ENCODE data around the gene METTL21C. TPM values are rescaled to one million over a fixed set of nuclear protein-coding genes. Genes with fewer than 3 reads are reported as not detected.
A peak's percentile ranks its signal among the peaks of the same experiment; 100 is the strongest.

METTL21C gene
- polyA plus RNA-seq, 6 donors from 2014 or later, result not detected

GRCh38 chr13:102677122-102677521 lies 17.7 kb downstream of the METTL21C start:
- Mint-ChIP-seq H3K4me1 (peaks cover 5 to 24% (median 19%) of the 10 kb centered on the region in 3 donors), H3K27ac (no peak overlapping the region), H3K4me3 (no peak overlapping the region), H3K9me3 (peaks cover 0 to 7% (median 0%) of the 10 kb centered on the region in 7 donors), H3K27me3 (no peaks in the 10 kb centered on the region), H3K36me3 (peaks cover 12 to 21% of the 10 kb centered on the region in 2 donors)
- DNase-seq (no peak), ATAC-seq (ENCODE audit: low read depth in 2 of 2) (no peak)

DNA sequence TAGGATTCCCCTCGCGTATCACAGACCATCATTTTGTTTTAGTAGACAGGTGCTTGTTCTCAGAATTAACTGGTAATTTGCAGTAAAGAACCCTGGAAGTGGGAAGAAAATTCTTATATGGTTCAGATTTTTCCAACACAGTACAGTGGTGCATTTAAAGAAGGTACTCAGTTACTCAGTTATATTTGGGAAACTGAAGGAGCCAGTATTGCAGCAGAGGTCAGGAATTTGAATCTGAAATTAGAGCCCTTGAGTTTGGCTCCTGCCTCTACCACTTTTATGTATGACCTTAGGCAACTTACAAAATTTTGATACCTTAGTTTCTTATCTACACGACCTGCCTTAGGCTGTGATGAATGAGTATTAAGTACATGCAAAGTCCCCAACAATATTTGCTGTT lies 19.7 kb downstream of the METTL21C start:
- DNase-seq (no peak), ATAC-seq (ENCODE audit: low read depth in 2 of 2) (no peak)
- H3K27me3 Mint-ChIP-seq, result no peaks in the 10 kb centered on the region
- no peak overlapping the region for H3K27ac Mint-ChIP-seq
- no peak overlapping the region for H3K4me3 Mint-ChIP-seq
- H3K36me3 Mint-ChIP-seq, result peaks cover 21 to 32% of the 10 kb centered on the region in 2 donors
- H3K4me1 Mint-ChIP-seq, result peaks cover 0 to 9% (median 4%) of the 10 kb centered on the region in 3 donors
- H3K9me3 Mint-ChIP-seq, result peaks cover 0 to 12% (median 9%) of the 10 kb centered on the region in 7 donors

GRCh38 chr13:102670130-102670529 lies 24.7 kb downstream of the METTL21C start:
- no peak overlapping the region for H3K27ac Mint-ChIP-seq
- no peak for ATAC-seq (ENCODE audit: low read depth in 2 of 2)
- H3K36me3 Mint-ChIP-seq, result peaks cover 47 to 60% of the 10 kb centered on the region in 2 donors

GRCh38 chr13:102667911-102668310 lies 26.9 kb downstream of the METTL21C start:
- H3K27ac Mint-ChIP-seq, result peak overlapping the region in 1 of 6 donors; percentile 71

More at GRCh38 chr13:102670130-102670529, 24.7 kb downstream of the METTL21C start:
- H3K27me3 Mint-ChIP-seq, result no peaks in the 10 kb centered on the region
- H3K4me3 Mint-ChIP-seq, result no peak overlapping the region
- no peak for DNase-seq
- peaks cover 5 to 40% (median 27%) of the 10 kb centered on the region in 7 donors for H3K9me3 Mint-ChIP-seq
- no peaks in the 10 kb centered on the region for H3K4me1 Mint-ChIP-seq

DNA sequence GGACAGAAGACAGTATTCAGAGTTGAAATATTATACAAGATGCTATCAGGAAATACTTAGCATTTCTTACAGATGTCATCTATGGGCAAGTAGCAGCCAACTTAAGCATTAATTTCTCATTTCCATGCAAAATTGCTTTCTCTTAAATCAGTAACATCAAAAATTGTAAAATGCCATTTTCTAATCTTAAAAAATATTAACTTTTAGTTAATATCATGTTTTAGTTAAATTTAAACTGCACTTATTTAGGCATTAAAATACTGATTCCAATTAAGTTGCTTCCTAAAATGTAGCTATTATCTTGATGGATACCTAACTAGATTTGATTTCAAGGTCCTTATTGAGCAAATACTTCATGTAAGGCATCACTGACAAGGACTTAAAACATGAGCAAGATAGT lies 27.8 kb downstream of the METTL21C start:
- DNase-seq (no peak), ATAC-seq (ENCODE audit: low read depth in 2 of 2) (no peak)
- Mint-ChIP-seq H3K27ac (no peak overlapping the region), H3K4me3 (no peak overlapping the region), H3K4me1 (no peaks in the 10 kb centered on the region), H3K9me3 (peaks cover 5 to 40% (median 27%) of the 10 kb centered on the region in 7 donors), H3K36me3 (peaks cover 60 to 69% of the 10 kb centered on the region in 2 donors), H3K27me3 (no peaks in the 10 kb centered on the region)

More at GRCh38 chr13:102667911-102668310, 26.9 kb downstream of the METTL21C start:
- Mint-ChIP-seq H3K4me1 (no peaks in the 10 kb centered on the region), H3K9me3 (peaks cover 5 to 40% (median 27%) of the 10 kb centered on the region in 7 donors), H3K36me3 (peaks cover 56 to 69% of the 10 kb centered on the region in 2 donors), H3K4me3 (no peak overlapping the region), H3K27me3 (no peaks in the 10 kb centered on the region)
- DNase-seq, result no peak
- ATAC-seq (ENCODE audit: low read depth in 2 of 2), result no peak

DNA sequence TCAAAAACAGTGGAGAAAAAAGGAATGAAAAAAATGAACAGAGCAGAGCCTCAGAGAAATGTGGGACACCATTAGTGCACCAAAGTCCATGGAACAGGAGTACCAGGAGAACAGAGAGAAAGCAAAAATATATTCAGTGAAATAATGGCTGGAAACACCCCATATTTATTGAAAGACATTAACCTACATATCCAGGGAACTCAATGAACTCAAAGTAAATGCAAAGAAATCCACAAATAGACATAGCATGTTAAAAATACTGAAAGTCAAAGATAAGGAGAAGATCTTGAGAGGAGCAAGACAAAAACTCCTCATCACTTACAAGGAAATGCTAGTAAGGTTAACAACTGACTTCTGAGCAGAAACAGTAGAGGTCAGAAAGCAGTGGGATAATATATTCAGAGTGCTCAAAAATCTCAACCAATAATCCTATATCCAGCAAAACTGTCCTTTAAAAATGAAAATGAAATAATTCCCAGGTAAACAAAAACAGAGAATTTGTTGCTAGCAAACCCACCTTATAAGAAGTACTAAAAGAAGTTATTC lies 35.6 kb downstream of the METTL21C start:
- Mint-ChIP-seq H3K4me3 (no peak overlapping the region), H3K36me3 (peaks cover 27 to 34% of the 10 kb centered on the region in 2 donors), H3K4me1 (no peaks in the 10 kb centered on the region), H3K9me3 (peaks cover 0 to 6% (median 0%) of the 10 kb centered on the region in 7 donors), H3K27me3 (no peaks in the 10 kb centered on the region), H3K27ac (peak overlapping the region in 2 of 6 donors; percentile 72 to 78)
- ATAC-seq (ENCODE audit: low read depth in 2 of 2), result no peak
- DNase-seq, result no peak

- no peak for ATAC-seq (ENCODE audit: low read depth in 2 of 2)
- H3K9me3 Mint-ChIP-seq, result peaks cover 0 to 6% (median 0%) of the 10 kb centered on the region in 7 donors
- no peaks in the 10 kb centered on the region for H3K27me3 Mint-ChIP-seq
- no peaks in the 10 kb centered on the region for H3K4me1 Mint-ChIP-seq
- peak overlapping the region in 1 of 6 donors; percentile 72 for H3K27ac Mint-ChIP-seq
- no peak overlapping the region for H3K4me3 Mint-ChIP-seq
- DNase-seq, result no peak
- peaks cover 21 to 29% of the 10 kb centered on the region in 2 donors for H3K36me3 Mint-ChIP-seq
These were observed 36.2 kb downstream of the METTL21C start for GRCh38 chr13:102658660-102659059.

DNA sequence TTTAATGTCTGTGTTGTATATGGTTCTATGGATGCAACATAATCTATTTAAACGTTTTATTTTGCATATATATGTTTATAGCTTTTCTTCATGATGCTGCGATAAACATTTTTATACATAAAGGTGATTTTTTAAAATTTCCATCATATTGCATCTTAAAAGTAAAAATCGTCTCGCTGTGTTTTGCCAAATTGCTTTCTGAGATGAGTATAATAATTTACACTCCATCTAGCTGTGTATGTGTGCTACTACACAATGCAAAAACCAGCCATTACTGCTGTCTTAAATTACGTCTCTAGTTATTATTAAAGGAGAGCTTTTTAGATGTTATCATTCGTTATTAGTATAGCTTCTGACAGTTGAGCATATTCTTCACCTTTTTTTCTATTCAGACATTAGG lies 37.2 kb downstream of the METTL21C start:
- DNase-seq, result no peak
- ATAC-seq (ENCODE audit: low read depth in 2 of 2), result no peak
- Mint-ChIP-seq H3K4me1 (no peaks in the 10 kb centered on the region), H3K36me3 (peaks cover 21 to 25% of the 10 kb centered on the region in 2 donors), H3K9me3 (peaks cover 0 to 6% (median 0%) of the 10 kb centered on the region in 7 donors), H3K27ac (no peak overlapping the region), H3K27me3 (no peaks in the 10 kb centered on the region), H3K4me3 (no peak overlapping the region)

GRCh38 chr13:102654756-102655155 lies 40.1 kb downstream of the METTL21C start:
- Mint-ChIP-seq H3K27ac (no peak overlapping the region), H3K4me3 (no peak overlapping the region)

DNA sequence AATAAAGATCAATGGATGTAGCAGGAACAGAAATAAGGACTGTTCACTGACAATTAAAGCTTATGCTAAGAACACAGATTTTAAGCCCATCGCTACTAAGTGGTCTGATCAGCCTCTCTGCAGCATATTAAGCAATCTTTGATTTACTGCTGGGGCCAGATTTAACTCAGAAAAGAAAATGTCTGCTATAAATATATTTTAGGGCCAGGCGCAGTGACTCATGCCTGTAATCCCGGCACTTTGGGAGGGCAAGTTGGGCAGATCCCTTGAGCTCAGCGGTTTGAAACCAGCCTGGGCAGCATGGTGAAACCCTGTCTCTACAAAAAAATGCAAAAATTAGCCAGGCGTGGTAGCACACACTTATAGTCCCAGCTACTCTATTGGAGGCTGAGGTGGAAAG lies 43.0 kb downstream of the METTL21C start:
- Mint-ChIP-seq H3K27ac (peak overlapping the region in 1 of 6 donors; percentile 27), H3K4me1 (no peaks in the 10 kb centered on the region), H3K9me3 (no peaks in the 10 kb centered on the region), H3K36me3 (peaks cover 11 to 13% of the 10 kb centered on the region in 2 donors), H3K4me3 (no peak overlapping the region), H3K27me3 (no peaks in the 10 kb centered on the region)
- no peak for ATAC-seq (ENCODE audit: low read depth in 2 of 2)
- DNase-seq, result no peak

More at GRCh38 chr13:102654756-102655155, 40.1 kb downstream of the METTL21C start:
- Mint-ChIP-seq H3K9me3 (peaks cover 0 to 6% (median 0%) of the 10 kb centered on the region in 7 donors), H3K4me1 (no peaks in the 10 kb centered on the region), H3K27me3 (no peaks in the 10 kb centered on the region), H3K36me3 (peaks cover 13 to 20% of the 10 kb centered on the region in 2 donors)
- DNase-seq, result no peak
- ATAC-seq (ENCODE audit: low read depth in 2 of 2), result no peak

GRCh38 chr13:102651392-102651791 lies 43.5 kb downstream of the METTL21C start:
- H3K9me3 Mint-ChIP-seq, result no peaks in the 10 kb centered on the region
- H3K4me3 Mint-ChIP-seq, result no peak overlapping the region
- DNase-seq (no peak), ATAC-seq (ENCODE audit: low read depth in 2 of 2) (no peak)
- peak overlapping the region in 1 of 6 donors; percentile 44 for H3K27ac Mint-ChIP-seq
- peaks cover 11 to 13% of the 10 kb centered on the region in 2 donors for H3K36me3 Mint-ChIP-seq
- no peaks in the 10 kb centered on the region for H3K27me3 Mint-ChIP-seq
- no peaks in the 10 kb centered on the region for H3K4me1 Mint-ChIP-seq

GRCh38 chr13:102650444-102650843 lies 44.4 kb downstream of the METTL21C start:
- H3K4me3 Mint-ChIP-seq, result no peak overlapping the region
- peak overlapping the region in 1 of 6 donors; percentile 7 for H3K27ac Mint-ChIP-seq
- H3K4me1 Mint-ChIP-seq, result no peaks in the 10 kb centered on the region
- no peak for DNase-seq
- peaks cover 11 to 13% of the 10 kb centered on the region in 2 donors for H3K36me3 Mint-ChIP-seq
- H3K9me3 Mint-ChIP-seq, result no peaks in the 10 kb centered on the region
- no peak for ATAC-seq (ENCODE audit: low read depth in 2 of 2)
- H3K27me3 Mint-ChIP-seq, result no peaks in the 10 kb centered on the region

- Mint-ChIP-seq H3K36me3 (peaks cover 11 to 18% of the 10 kb centered on the region in 2 donors), H3K27me3 (no peaks in the 10 kb centered on the region), H3K9me3 (no peaks in the 10 kb centered on the region), H3K4me3 (no peak overlapping the region), H3K27ac (peak overlapping the region in 2 of 6 donors; percentile 24 to 94), H3K4me1 (no peaks in the 10 kb centered on the region)
- ATAC-seq (ENCODE audit: low read depth in 2 of 2) (no peak), DNase-seq (no peak)
These were observed 46.8 kb downstream of the METTL21C start for GRCh38 chr13:102648046-102648445.

GRCh38 chr13:102645701-102646100 lies 49.1 kb downstream of the METTL21C start:
- H3K27me3 Mint-ChIP-seq, result no peaks in the 10 kb centered on the region
- H3K36me3 Mint-ChIP-seq, result peaks cover 11 to 22% of the 10 kb centered on the region in 2 donors
- ATAC-seq (ENCODE audit: low read depth in 2 of 2) (no peak), DNase-seq (no peak)
- H3K9me3 Mint-ChIP-seq, result no peaks in the 10 kb centered on the region
- no peak overlapping the region for H3K4me3 Mint-ChIP-seq
- H3K4me1 Mint-ChIP-seq, result no peaks in the 10 kb centered on the region
- H3K27ac Mint-ChIP-seq, result peak overlapping the region in 1 of 6 donors; percentile 59
